Epithelial cell of proximal tubule (primary cell): Measurements from ENCODE around the gene CCDC9. TPM values are rescaled to one million over a fixed set of nuclear protein-coding genes. Genes with fewer than 3 reads are reported as not detected.
"Not testable (repeated sequence)": the region's sequence is repeated elsewhere in the genome, so short reads cannot be mapped to it uniquely, and the experiment has no call there.

Source experiments
- DNase-seq: peaks from one replicate; pipeline ENCODE4 v3.0.0-alpha.2; 2011; ENCODE audit warnings: low read depth
- H3K4me3 ChIP-seq: 2 replicates; pipeline ENCODE4 v1.5.1; 2011; ENCODE audit warnings: low read depth, mild to moderate bottlenecking, low read length
- CTCF ChIP-seq: conservative IDR thresholded peaks from 2 replicates; pipeline ENCODE4 v1.5.1; 2012; ENCODE audit warnings: low read depth, mild to moderate bottlenecking, low read length
- total RNA-seq: library from RNA; depleted of rRNA; stranded (reverse); fragments of >200 nt; gene quantifications from 2 replicates; pipeline ENCODE4 v1.2.3, GENCODE V29; 2015

CCDC9 gene
- total RNA-seq, 1 donor from 2014 or later = 17.8 TPM

- TF ChIP-seq CTCF = no peak
- H3K4me3 ChIP-seq = peak overlapping the region; percentile 89
- no peak for DNase-seq
Measured at GRCh38 chr19:47273313-47274070, 17.2 kb downstream of the CCDC9 start.

GRCh38 chr19:47274071-47274890 lies 18.0 kb downstream of the CCDC9 start, which contains the start of gene INAFM1:
INAFM1 (plus strand) TSS chr19:47274885; CDS start chr19:47274920, 35 bp downstream.
- TF ChIP-seq CTCF = no peak
- H3K4me3 ChIP-seq = peak within 1 kb of the TSS; percentile 89
- DNase-seq = no peak

GRCh38 chr19:47274891-47275761 lies 18.8 kb downstream of the CCDC9 start:
- DNase-seq = no peak
- no peak for TF ChIP-seq CTCF
- peak overlapping the region; percentile 37 for H3K4me3 ChIP-seq

- DNase-seq = no peak
- no peak overlapping the region for H3K4me3 ChIP-seq
- no peak for TF ChIP-seq CTCF
Measured at GRCh38 chr19:47275791-47276461, 19.6 kb downstream of the CCDC9 start.

- not testable (repeated sequence) for DNase-seq, H3K4me3 ChIP-seq
Measured at GRCh38 chr19:47276513-47276912, 20.2 kb downstream of the CCDC9 start.

GRCh38 chr19:47280183-47280797 lies 24.0 kb downstream of the CCDC9 start:
- no peak overlapping the region for H3K4me3 ChIP-seq
- TF ChIP-seq CTCF = peak; percentile 59
- DNase-seq = no peak
